ENCODE measurements around the gene CENPF.
"Not testable (repeated sequence)": the region's sequence is repeated elsewhere in the genome, so short reads cannot be mapped to it uniquely, and the experiment has no call there.

The CENPF gene

GRCh38 chr1:214583824-214584554 is 19.0 kb upstream of the CENPF start:
- DNase-seq: no peak

GRCh38 chr1:214584805-214585766 is 17.9 kb upstream of the CENPF start:
- DNase-seq: no peak

GRCh38 chr1:214586621-214587020 is 16.4 kb upstream of the CENPF start:
- no peak for DNase-seq

- DNase-seq: no peak
Observed at GRCh38 chr1:214587165-214587564, 15.8 kb upstream of the CENPF start.

GRCh38 chr1:214588963-214589597 is 13.9 kb upstream of the CENPF start:
- DNase-seq: no peak

- DNase-seq: no peak
Observed at GRCh38 chr1:214590696-214591095, 12.3 kb upstream of the CENPF start.

GRCh38 chr1:214591918-214592317 is 11.1 kb upstream of the CENPF start:
- DNase-seq: not testable (repeated sequence)

GRCh38 chr1:214593158-214593557 is 9.8 kb upstream of the CENPF start:
- DNase-seq: no peak

- peak in 1 of 2 experiments; percentile 21 for DNase-seq
Observed at GRCh38 chr1:214603819-214604252, 841 bp downstream of the CENPF start.

GRCh38 chr1:214604523-214604922 is 1.5 kb downstream of the CENPF start:
- no peak for DNase-seq

GRCh38 chr1:214605484-214605883 is 2.5 kb downstream of the CENPF start:
- DNase-seq: not testable (repeated sequence)

GRCh38 chr1:214605933-214606925 is 3.2 kb downstream of the CENPF start:
- DNase-seq: not testable (repeated sequence)

- not testable (repeated sequence) for DNase-seq
Observed at GRCh38 chr1:214607492-214608215, 4.7 kb downstream of the CENPF start.

- not testable (repeated sequence) for DNase-seq
Observed at GRCh38 chr1:214608216-214608783, 5.3 kb downstream of the CENPF start.

GRCh38 chr1:214608817-214609216 is 5.8 kb downstream of the CENPF start:
- DNase-seq: not testable (repeated sequence)

GRCh38 chr1:214609692-214610091 is 6.7 kb downstream of the CENPF start:
- no peak for DNase-seq

- not testable (repeated sequence) for DNase-seq
Observed at GRCh38 chr1:214610136-214610535, 7.1 kb downstream of the CENPF start.

- no peak for DNase-seq
Observed at GRCh38 chr1:214615109-214615508, 12.1 kb downstream of the CENPF start.

GRCh38 chr1:214615871-214616270 is 12.9 kb downstream of the CENPF start:
- no peak for DNase-seq

GRCh38 chr1:214617246-214617645 is 14.3 kb downstream of the CENPF start:
- no peak for DNase-seq

GRCh38 chr1:214617843-214618242 is 14.8 kb downstream of the CENPF start:
- no peak for DNase-seq
